ENCODE data around the gene ADAMTS9. TPM values are rescaled to one million over a fixed set of nuclear protein-coding genes. Genes with fewer than 3 reads are reported as not detected.

ADAMTS9 gene
- total and polyA plus RNA-seq, 2 donors (not counting 1 experiment from before 2014, with no cell fraction given) = not detected

DNA sequence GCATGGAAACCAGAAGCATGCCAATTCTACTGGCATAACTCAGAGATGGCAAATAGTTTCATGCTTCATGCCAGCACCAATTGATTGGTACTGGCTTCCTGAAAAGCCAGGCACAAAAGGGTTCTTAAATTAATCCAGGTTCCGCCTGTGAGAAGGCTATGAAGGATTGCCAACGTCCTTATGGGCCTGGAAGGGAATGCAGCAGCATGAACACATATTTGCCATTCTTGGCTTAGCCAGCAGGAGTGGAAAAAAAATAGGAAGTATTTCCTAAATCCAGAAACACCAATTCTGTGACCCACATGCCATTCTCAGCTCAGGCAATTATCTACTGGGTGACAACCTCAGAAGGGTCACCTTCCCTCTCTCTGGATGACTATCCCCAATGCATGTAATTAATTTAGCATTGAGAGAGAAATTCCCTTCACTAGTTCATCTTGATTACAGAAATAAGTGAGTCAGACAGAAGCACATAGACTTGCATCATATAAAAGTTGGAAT is 36.0 kb downstream of the ADAMTS9 start:
- CTCF ChIA-PET = no interaction called here
- no peaks in the 10 kb centered on the region for H3K4me1 Mint-ChIP-seq
- intact Hi-C loops (cut with micrococcal nuclease) = no loop called here

GRCh38 chr3:64651303-64651702 is 36.5 kb downstream of the ADAMTS9 start:
- no peaks in the 10 kb centered on the region for H3K4me1 ChIP-seq (ENCODE audit: control insufficient read depth in 2 of 2, insufficient read depth in 2 of 2, low read length in 2 of 2)
- H3K4me1 Mint-ChIP-seq = no peaks in the 10 kb centered on the region
- H4K20me1 ChIP-seq (ENCODE audit: control insufficient read depth, insufficient read depth, low read length, poor library complexity, severe bottlenecking) = no peaks in the 10 kb centered on the region
- H3K4me2 ChIP-seq (replicated peaks; ENCODE audit: low read depth, low read length, poor library complexity, severe bottlenecking) = no peak overlapping the region
- intact Hi-C loops (cut with micrococcal nuclease) = no loop called here
- no peak for TF ChIP-seq EZH2 (IDR thresholded peaks at IDR 0.05; ENCODE audit: borderline replicate concordance, insufficient read depth, low read depth, low read length, poor library complexity, severe bottlenecking)
- TF ChIP-seq CTCF (IDR thresholded peaks at IDR 0.05) = no peak
- H3K36me3 ChIP-seq (replicated peaks in 1 of 2; ENCODE audit: control extremely low read depth in 1 of 2, control insufficient read depth in 1 of 2, extremely low read depth in 1 of 2, insufficient read depth in 2 of 2, low read length in 1 of 2) = no peaks in the 10 kb centered on the region
- H3K9me3 ChIP-seq (ENCODE audit: control extremely low read depth in 1 of 3, control insufficient read depth in 2 of 3, insufficient read depth in 1 of 3, low read length in 2 of 3) = no peaks in the 10 kb centered on the region
- no peak overlapping the region for H2AFZ ChIP-seq (ENCODE audit: insufficient read depth, low read depth, low read length, poor library complexity, severe bottlenecking)
- no peaks in the 10 kb centered on the region for H3K27me3 ChIP-seq (replicated peaks in 1 of 4; ENCODE audit: control extremely low read depth in 1 of 4, control insufficient read depth in 3 of 4, insufficient read depth in 4 of 4, low read length in 3 of 4)
- ATAC-seq (ENCODE audit: low read depth) = no peak
- no peak for DNase-seq
- H3K4me3 Mint-ChIP-seq = no peak overlapping the region
- no peak overlapping the region for H3K9ac ChIP-seq (ENCODE audit: low read length)
- WGBS (ENCODE audit: insufficient coverage) = 60% methylated on average over 1 of the region's 3 CpGs
- POLR2A ChIA-PET = no interaction called here
- no peak overlapping the region for H3K27ac ChIP-seq (ENCODE audit: low read length in 2 of 2)
- no peaks in the 10 kb centered on the region for H3K79me2 ChIP-seq (ENCODE audit: control insufficient read depth, insufficient read depth, low read length)
- no peak overlapping the region for H3K27ac Mint-ChIP-seq
- H3K27me3 Mint-ChIP-seq = no peaks in the 10 kb centered on the region
- H3K9me3 Mint-ChIP-seq (ENCODE audit: insufficient read depth) = no peaks in the 10 kb centered on the region
- H3K4me3 ChIP-seq (ENCODE audit: control extremely low read depth in 1 of 5, extremely low read depth in 1 of 5, insufficient read depth in 1 of 5, low read depth in 2 of 5, low read length in 4 of 5) = no peak overlapping the region
- CTCF ChIA-PET = no interaction called here

More for the DNA sequence above, 36.0 kb downstream of the ADAMTS9 start:
- no peak for ATAC-seq (ENCODE audit: low read depth)
- H3K36me3 ChIP-seq (replicated peaks in 1 of 2; ENCODE audit: control extremely low read depth in 1 of 2, control insufficient read depth in 1 of 2, extremely low read depth in 1 of 2, insufficient read depth in 2 of 2, low read length in 1 of 2) = no peaks in the 10 kb centered on the region
- no peak overlapping the region for H3K9ac ChIP-seq (ENCODE audit: low read length)
- no peaks in the 10 kb centered on the region for H3K27me3 Mint-ChIP-seq
- no peak overlapping the region for H3K4me2 ChIP-seq (replicated peaks; ENCODE audit: low read depth, low read length, poor library complexity, severe bottlenecking)
- H4K20me1 ChIP-seq (ENCODE audit: control insufficient read depth, insufficient read depth, low read length, poor library complexity, severe bottlenecking) = no peaks in the 10 kb centered on the region
- no peak overlapping the region for H3K27ac Mint-ChIP-seq
- no peaks in the 10 kb centered on the region for H3K4me1 ChIP-seq (ENCODE audit: control insufficient read depth in 2 of 2, insufficient read depth in 2 of 2, low read length in 2 of 2)
- H3K4me3 ChIP-seq (ENCODE audit: control extremely low read depth in 1 of 5, extremely low read depth in 1 of 5, insufficient read depth in 1 of 5, low read depth in 2 of 5, low read length in 4 of 5) = no peak overlapping the region
- H3K79me2 ChIP-seq (ENCODE audit: control insufficient read depth, insufficient read depth, low read length) = no peaks in the 10 kb centered on the region
- peak; percentile 2 for DNase-seq
- H3K4me3 Mint-ChIP-seq = no peak overlapping the region
- H3K9me3 Mint-ChIP-seq (ENCODE audit: insufficient read depth) = no peaks in the 10 kb centered on the region
- POLR2A ChIA-PET = no interaction called here
- no peaks in the 10 kb centered on the region for H3K27me3 ChIP-seq (replicated peaks in 1 of 4; ENCODE audit: control extremely low read depth in 1 of 4, control insufficient read depth in 3 of 4, insufficient read depth in 4 of 4, low read length in 3 of 4)
- H3K9me3 ChIP-seq (ENCODE audit: control extremely low read depth in 1 of 3, control insufficient read depth in 2 of 3, insufficient read depth in 1 of 3, low read length in 2 of 3) = no peaks in the 10 kb centered on the region
- WGBS (ENCODE audit: insufficient coverage) = no CpG with 5 or more reads among the region's 2 CpGs
- no peak overlapping the region for H2AFZ ChIP-seq (ENCODE audit: insufficient read depth, low read depth, low read length, poor library complexity, severe bottlenecking)
- TF ChIP-seq EZH2 (IDR thresholded peaks at IDR 0.05; ENCODE audit: borderline replicate concordance, insufficient read depth, low read depth, low read length, poor library complexity, severe bottlenecking) = no peak
- TF ChIP-seq CTCF (IDR thresholded peaks at IDR 0.05) = no peak
- H3K27ac ChIP-seq (ENCODE audit: low read length in 2 of 2) = no peak overlapping the region

Measured in B cell (primary cell).